Cardiac fibroblast (primary cell): ENCODE measurements around the gene ESPNL.
"Not testable (repeated sequence)": the region's sequence is repeated elsewhere in the genome, so short reads cannot be mapped to it uniquely, and the experiment has no call there.

Source experiments
- DNase-seq, 2 donors: peaks; one replicate each; pipeline versions ENCODE4 v3.0.0 to v3.0.0-alpha.2; 2010; ENCODE audit warnings: low read depth in 2 of 2
- H3K4me3 ChIP-seq, 2 donors: replicated peaks in 1 of 2; 1 replicate in 1 of 2; 2 replicates in 1 of 2; pipeline ENCODE4 v1.5.1; 2011; ENCODE audit warnings: low read depth in 2 of 2, low read length in 2 of 2, mild to moderate bottlenecking in 2 of 2, moderate library complexity in 1 of 2
- TF ChIP-seq, protein P1 (sequence below): IDR thresholded peaks from one replicate; pipeline ENCODE4 v1.5.1; 2011; ENCODE audit warnings: low read depth, mild to moderate bottlenecking, low read length, inconsistent platforms

Gene ESPNL

DNA sequence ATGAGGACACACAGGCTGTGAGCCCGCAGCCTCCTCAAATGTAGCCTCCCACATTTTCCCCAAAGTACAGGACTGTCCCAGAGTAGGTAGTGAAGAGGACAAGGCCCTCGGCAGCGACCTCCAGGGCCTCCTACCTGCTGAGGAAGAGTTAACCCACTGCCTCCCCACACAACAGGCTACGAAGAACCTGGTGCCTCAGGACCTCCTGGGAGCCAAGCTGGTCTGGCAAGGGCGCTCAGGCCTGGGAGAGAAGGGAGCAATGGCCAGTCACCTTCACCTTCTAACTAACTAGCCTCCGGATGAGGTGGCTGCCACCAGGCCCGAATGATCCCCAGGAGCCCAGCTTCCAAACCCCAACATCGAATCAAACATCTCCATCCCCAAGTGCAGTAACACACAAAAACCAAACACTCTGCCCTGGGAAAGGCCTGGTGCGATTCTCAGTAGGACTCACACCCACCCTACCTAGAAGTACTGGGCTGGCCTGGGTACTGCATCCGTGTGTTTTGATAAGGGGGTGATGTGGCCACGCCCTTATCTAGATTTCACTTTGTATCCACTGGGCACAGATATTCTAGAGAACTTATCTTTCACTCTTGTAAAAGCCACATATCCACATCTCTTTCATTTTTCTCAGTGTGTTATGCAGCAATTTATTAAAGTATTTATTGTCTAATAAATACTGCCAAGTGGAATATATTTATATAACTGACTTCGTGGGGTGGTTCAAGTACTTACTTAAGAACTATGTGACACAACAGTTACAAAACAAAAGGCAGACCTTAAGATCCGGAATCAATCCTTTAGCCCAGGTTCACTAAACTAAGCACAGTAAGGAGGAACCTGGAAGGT is 68.3 kb downstream of the ESPNL start:
- no peak for DNase-seq
- TF ChIP-seq, protein P1, sequence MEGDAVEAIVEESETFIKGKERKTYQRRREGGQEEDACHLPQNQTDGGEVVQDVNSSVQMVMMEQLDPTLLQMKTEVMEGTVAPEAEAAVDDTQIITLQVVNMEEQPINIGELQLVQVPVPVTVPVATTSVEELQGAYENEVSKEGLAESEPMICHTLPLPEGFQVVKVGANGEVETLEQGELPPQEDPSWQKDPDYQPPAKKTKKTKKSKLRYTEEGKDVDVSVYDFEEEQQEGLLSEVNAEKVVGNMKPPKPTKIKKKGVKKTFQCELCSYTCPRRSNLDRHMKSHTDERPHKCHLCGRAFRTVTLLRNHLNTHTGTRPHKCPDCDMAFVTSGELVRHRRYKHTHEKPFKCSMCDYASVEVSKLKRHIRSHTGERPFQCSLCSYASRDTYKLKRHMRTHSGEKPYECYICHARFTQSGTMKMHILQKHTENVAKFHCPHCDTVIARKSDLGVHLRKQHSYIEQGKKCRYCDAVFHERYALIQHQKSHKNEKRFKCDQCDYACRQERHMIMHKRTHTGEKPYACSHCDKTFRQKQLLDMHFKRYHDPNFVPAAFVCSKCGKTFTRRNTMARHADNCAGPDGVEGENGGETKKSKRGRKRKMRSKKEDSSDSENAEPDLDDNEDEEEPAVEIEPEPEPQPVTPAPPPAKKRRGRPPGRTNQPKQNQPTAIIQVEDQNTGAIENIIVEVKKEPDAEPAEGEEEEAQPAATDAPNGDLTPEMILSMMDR, result no peak

DNA sequence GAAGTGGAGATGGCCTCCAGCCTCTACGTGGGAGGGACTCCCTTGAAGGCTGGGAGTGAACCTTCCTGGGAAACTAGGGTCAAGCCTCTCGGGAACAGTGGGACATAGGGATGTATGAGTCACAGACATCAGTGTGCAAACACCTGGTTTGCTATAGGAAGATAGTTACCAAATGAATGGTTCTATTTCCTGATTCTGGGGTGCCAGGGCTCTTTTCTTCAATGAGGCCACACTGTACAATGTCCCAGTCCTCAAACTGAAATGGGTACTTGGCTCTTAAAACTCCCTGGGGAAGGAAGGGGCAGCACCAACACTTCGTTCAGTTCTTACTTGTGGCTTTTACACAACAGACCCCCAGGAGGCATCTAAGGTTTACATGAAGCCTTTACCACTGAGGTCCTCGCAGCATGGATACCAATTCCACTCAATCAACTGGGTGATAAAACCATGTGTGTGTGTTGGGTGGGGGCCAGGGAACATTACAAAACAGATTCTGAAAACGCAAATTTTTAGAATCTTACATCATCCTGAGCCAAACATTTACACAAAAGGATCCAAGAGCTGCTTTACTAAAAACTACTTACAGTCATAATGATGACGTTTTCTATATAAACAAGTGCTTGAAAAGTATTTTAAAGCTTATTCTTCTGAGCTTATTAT is 69.0 kb downstream of the ESPNL start:
- TF ChIP-seq, protein P1, result no peak
- peak; percentile 94 to 98 for DNase-seq
- peak overlapping the region in 1 of 2 donors; percentile 53 for H3K4me3 ChIP-seq

More for the DNA sequence above, 68.3 kb downstream of the ESPNL start:
- H3K4me3 ChIP-seq, result peak overlapping the region in 1 of 2 donors; percentile 33

DNA sequence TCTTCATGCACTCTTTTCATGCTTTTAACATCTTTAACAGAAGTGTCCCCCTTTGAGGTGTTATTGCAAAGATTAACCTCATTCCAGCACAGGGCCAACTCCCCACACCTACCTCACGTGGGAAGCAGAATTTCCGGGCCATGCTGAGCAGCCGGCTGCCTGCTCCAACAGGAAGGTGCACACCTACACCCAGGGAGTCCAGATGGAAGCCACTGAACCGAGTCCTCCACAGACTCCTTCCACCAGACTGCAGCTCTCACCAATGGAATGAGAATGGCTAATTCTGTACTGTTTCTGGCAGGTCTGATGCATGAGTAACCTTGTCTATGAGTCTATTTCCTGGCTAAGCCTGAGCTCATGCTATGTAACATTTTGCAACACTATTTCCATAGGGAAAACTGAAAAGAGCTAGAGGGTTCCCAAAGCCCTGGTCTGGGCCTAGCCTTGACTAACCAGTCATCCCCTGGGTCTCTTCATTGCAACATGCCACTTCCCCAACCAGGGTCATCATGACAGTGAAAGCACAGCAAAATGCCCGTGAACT is 69.6 kb downstream of the ESPNL start:
- H3K4me3 ChIP-seq, result peak overlapping the region in 1 of 2 donors; percentile 53
- DNase-seq, result peak; percentile 97 to 100
- TF ChIP-seq, protein P1, result no peak

DNA sequence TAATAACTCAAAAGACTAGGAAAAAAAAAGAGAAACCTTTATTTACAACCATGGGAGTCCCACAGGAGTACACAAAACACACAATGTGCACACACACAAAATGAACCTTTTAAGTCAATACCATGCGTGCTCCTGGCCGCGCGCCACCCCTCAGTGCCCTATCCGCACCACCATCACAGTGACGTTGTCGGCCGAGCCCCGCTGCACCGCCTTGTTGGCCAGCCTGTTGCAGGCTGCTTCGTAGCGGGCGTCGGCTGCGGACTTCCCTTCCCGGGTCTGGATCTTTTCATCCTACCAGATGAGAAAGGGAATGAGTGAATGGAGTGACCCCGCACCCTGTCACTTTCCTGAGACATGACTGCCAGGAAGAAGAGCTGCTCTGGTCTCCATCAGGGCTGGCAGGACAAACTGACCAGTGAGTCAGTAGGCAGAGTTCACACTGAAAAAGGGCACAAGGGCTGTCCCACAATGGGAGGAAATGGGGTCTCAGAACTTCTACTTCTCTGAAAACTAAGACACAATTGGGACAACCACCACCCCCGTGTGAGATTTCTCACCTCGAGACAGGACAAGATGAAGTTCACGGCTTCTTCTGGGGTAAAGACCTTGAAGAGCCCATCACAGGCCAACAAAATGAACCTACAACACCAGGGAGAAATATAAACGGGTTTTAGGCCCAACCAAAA is 70.4 kb downstream of the ESPNL start:
- DNase-seq, result peak in 1 of 2 donors; percentile 23
- TF ChIP-seq, protein P1, result no peak

DNA sequence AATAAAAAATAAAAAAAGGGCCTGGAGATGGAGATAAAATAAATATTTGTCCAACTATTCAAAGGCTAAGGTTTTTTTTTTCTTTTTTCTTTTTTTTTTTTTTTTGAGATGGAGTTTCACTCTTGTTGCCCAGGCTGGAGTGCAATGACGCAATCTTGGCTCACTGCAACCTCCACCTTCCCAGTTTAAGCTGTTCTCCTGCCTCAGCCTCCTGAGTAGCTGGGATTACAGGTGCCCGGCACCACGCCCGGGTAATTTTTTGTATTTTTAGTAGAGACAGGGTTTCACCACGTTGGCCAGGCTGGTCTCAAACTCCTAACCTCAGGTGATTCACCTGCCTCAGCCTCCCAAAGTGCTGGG is 70.9 kb downstream of the ESPNL start:
- not testable (repeated sequence) for H3K4me3 ChIP-seq, DNase-seq

More for the DNA sequence above, 70.4 kb downstream of the ESPNL start:
- H3K4me3 ChIP-seq, result no peak overlapping the region

DNA sequence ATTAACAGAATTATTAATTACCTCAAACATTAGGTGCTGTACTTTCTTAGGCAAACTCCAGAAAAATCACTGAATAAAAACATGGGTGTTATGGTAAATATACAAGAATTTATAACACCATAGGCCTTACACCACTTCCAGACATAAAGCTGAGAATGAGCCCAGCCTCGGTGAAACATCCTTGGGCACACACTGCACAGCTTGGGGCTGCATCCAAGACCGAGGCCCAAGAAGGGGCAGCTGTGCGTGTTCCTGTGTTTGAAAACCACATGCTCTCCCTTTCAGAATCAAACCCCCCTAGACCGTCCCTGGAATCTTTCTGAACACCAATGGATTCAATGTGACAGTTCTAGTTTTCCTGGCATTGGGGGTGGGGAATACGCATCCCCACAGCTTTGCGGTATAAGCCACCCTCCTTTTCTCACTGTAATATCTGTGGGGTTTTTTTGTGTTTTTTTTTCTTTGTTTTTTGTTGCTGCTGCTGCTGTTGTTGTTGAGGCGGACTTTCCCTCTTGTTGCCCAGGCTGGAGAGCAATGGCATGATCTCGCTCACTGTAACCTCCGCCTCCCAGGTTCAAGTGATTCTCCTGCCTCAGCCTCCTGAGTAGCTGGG is 71.5 kb downstream of the ESPNL start:
- TF ChIP-seq, protein P1, result no peak
- no peak overlapping the region for H3K4me3 ChIP-seq
- peak in 1 of 2 donors; percentile 13 for DNase-seq
